H1 (cell line): ENCODE data around the gene CXCL6. TPM values are rescaled to one million over a fixed set of nuclear protein-coding genes. Genes with fewer than 3 reads are reported as not detected.

Experiments used
- CTCF ChIA-PET: fragments of 300-600 bp; sonication (Branson Sonifier 250); formaldehyde crosslinking; loops from one replicate; lab custom pipeline; 2021; ENCODE audit not compliant: partially characterized antibody; lab: Charles Lee
- POLR2A ChIA-PET: fragments of 300-600 bp; sonication (Branson Sonifier 250); formaldehyde crosslinking; loops from one replicate; lab custom pipeline; 2021; ENCODE audit warnings: inconsistent platforms; ENCODE audit not compliant: partially characterized antibody; lab: Charles Lee
- DNase-seq, 2 experiments: peaks; one replicate each; pipeline versions ENCODE4 v3.0.0 to v3.0.0-alpha.2; 2010 to 2022; ENCODE audit warnings: low spot score in 2 of 2, low read depth in 1 of 2, mixed read lengths in 1 of 2
- FAIRE-seq: peaks from 2 replicates; lab custom pipeline; 2011; peaks lifted over from hg19 to GRCh38; lab: Jason Lieb, UNC
- H2AFZ ChIP-seq: 2 replicates; pipeline ENCODE4 v1.8.1; 2012; ENCODE audit warnings: low read length, inconsistent platforms
- H2AK5ac ChIP-seq: 2 replicates; pipeline ENCODE4 v1.6.1; 2013; ENCODE audit warnings: low read depth, low read length
- H2BK120ac ChIP-seq: replicated peaks from 2 replicates; pipeline ENCODE3; 2013; ENCODE audit warnings: low read depth, low read length, inconsistent platforms
- H2BK12ac ChIP-seq: 2 replicates; pipeline ENCODE4 v1.6.1; 2013; ENCODE audit warnings: low read depth, low read length
- H2BK15ac ChIP-seq: 2 replicates; pipeline ENCODE4 v1.6.1; 2013; ENCODE audit warnings: low read length
- H2BK20ac ChIP-seq: 2 replicates; pipeline ENCODE4 v1.6.1; 2013; ENCODE audit warnings: low read length
- H2BK5ac ChIP-seq: 2 replicates; pipeline ENCODE4 v1.6.1; 2013; ENCODE audit warnings: low read depth, low read length
- H3K14ac ChIP-seq: 2 replicates; pipeline ENCODE4 v1.6.1; 2013; ENCODE audit warnings: inconsistent platforms; ENCODE audit not compliant: insufficient read length
- H3K18ac ChIP-seq: 2 replicates; pipeline ENCODE4 v1.6.1; 2013; ENCODE audit warnings: low read length; ENCODE audit errors: extremely low read depth
- H3K23ac ChIP-seq: 2 replicates; pipeline ENCODE4 v1.6.1; 2013; ENCODE audit warnings: inconsistent platforms; ENCODE audit not compliant: insufficient read length
- H3K23me2 ChIP-seq: 2 replicates; pipeline ENCODE4 v1.6.1; 2013; ENCODE audit warnings: low read depth, low read length
- H3K27ac ChIP-seq: 2 replicates; pipeline ENCODE4 v1.6.1; 2011; ENCODE audit warnings: low read depth, low read length, inconsistent platforms
- H3K27me3 ChIP-seq, 4 experiments: replicated peaks in 1 of 4; 1 replicate in 1 of 4; 2 replicates in 3 of 4; pipeline versions ENCODE4 v1.6.1 to v1.8.1; 2011 to 2013; ENCODE audit warnings: low read length in 3 of 4, mild to moderate bottlenecking in 3 of 4, inconsistent platforms in 2 of 4, mixed read lengths in 2 of 4, moderate library complexity in 1 of 4; ENCODE audit not compliant: control insufficient read depth in 3 of 4, insufficient read depth in 3 of 4; ENCODE audit errors: extremely low read depth in 1 of 4
- H3K36me3 ChIP-seq, 4 experiments: 2 replicates each; pipeline versions ENCODE4 v1.6.1 to v1.8.1; 2011 to 2013; ENCODE audit warnings: mild to moderate bottlenecking in 4 of 4, low read length in 3 of 4, moderate library complexity in 2 of 4, control low read depth in 1 of 4, inconsistent platforms in 1 of 4; ENCODE audit not compliant: insufficient read depth in 4 of 4, control insufficient read depth in 2 of 4
- H3K4ac ChIP-seq: replicated peaks from 2 replicates; pipeline ENCODE3; 2013; ENCODE audit warnings: low read length, low read depth, mixed read lengths, inconsistent platforms; ENCODE audit not compliant: insufficient read length
- H3K4me1 ChIP-seq, 4 experiments: replicated peaks in 1 of 4; 1 replicate in 1 of 4; 2 replicates in 3 of 4; pipeline versions ENCODE4 v1.6.1 to v1.8.1; 2011 to 2013; ENCODE audit warnings: low read length in 3 of 4, inconsistent platforms in 2 of 4, mixed read lengths in 1 of 4; ENCODE audit not compliant: insufficient read depth in 4 of 4, control insufficient read depth in 3 of 4
- H3K4me2 ChIP-seq, 2 experiments: 2 replicates each; pipeline versions ENCODE4 v1.6.1 to v1.8.1; 2011 to 2013; ENCODE audit warnings: low read depth in 2 of 2, low read length in 2 of 2, control low read depth in 1 of 2, inconsistent platforms in 1 of 2, mild to moderate bottlenecking in 1 of 2; ENCODE audit not compliant: insufficient read depth in 1 of 2
- H3K4me3 ChIP-seq, 4 experiments: fragments of 200-600, 300-600 bp in 1 of 4; sonication (generic), shearing (Covaris generic), sonication (Bioruptor Twin) in 1 of 4; 2 replicates each; pipeline versions ENCODE4 v1.5.1 to v1.8.1; 2011 to 2016; ENCODE audit warnings: low read length in 4 of 4, low read depth in 3 of 4, control low read depth in 2 of 4, inconsistent platforms in 2 of 4, mild to moderate bottlenecking in 2 of 4, mixed read lengths in 1 of 4, moderate library complexity in 1 of 4; ENCODE audit not compliant: insufficient read depth in 2 of 4; ENCODE audit errors: extremely low read depth in 1 of 4
- H3K56ac ChIP-seq: replicated peaks from 2 replicates; pipeline ENCODE3; 2013; ENCODE audit warnings: low read depth, mild to moderate bottlenecking, mixed read lengths, low read length, inconsistent platforms; ENCODE audit not compliant: insufficient read length
- H3K79me1 ChIP-seq: 2 replicates; pipeline ENCODE4 v1.6.1; 2013; ENCODE audit warnings: low read depth, low read length, control low read depth
- H3K79me2 ChIP-seq, 2 experiments: 2 replicates each; pipeline versions ENCODE4 v1.6.1 to v1.8.1; 2012 to 2013; ENCODE audit warnings: low read length in 2 of 2, mild to moderate bottlenecking in 2 of 2, inconsistent platforms in 1 of 2; ENCODE audit not compliant: insufficient read depth in 2 of 2, control insufficient read depth in 1 of 2
- H3K9ac ChIP-seq, 4 experiments: replicated peaks in 1 of 4; 1 replicate in 1 of 4; 2 replicates in 3 of 4; pipeline versions ENCODE4 v1.6.1 to v1.8.1; 2011 to 2013; ENCODE audit warnings: low read depth in 3 of 4, low read length in 3 of 4, control low read depth in 2 of 4, mild to moderate bottlenecking in 2 of 4, moderate library complexity in 2 of 4, inconsistent platforms in 1 of 4; ENCODE audit errors: extremely low read depth in 1 of 4
- H3K9me3 ChIP-seq, 2 experiments: 2 replicates each; pipeline versions ENCODE4 v1.6.1 to v1.8.1; 2012 to 2013; ENCODE audit warnings: mild to moderate bottlenecking in 2 of 2, moderate library complexity in 2 of 2, control low read depth in 1 of 2, inconsistent platforms in 1 of 2, low read depth in 1 of 2, low read length in 1 of 2, mixed read lengths in 1 of 2; ENCODE audit not compliant: insufficient read depth in 2 of 2
- H4K20me1 ChIP-seq, 2 experiments: replicated peaks in 1 of 2; 2 replicates each; pipeline versions ENCODE3 to v1.8.1; 2011 to 2013; ENCODE audit warnings: inconsistent platforms in 2 of 2, low read length in 2 of 2, mild to moderate bottlenecking in 1 of 2; ENCODE audit not compliant: insufficient read depth in 2 of 2, control insufficient read depth in 1 of 2
- H4K5ac ChIP-seq: 2 replicates; pipeline ENCODE4 v1.6.1; 2013; ENCODE audit warnings: low read length, low read depth, mixed read lengths, inconsistent platforms; ENCODE audit not compliant: insufficient read length
- H4K8ac ChIP-seq: 2 replicates; pipeline ENCODE4 v1.8.0; 2013; ENCODE audit warnings: mild to moderate bottlenecking, moderate library complexity, low read length, inconsistent platforms; ENCODE audit not compliant: insufficient read depth; ENCODE audit errors: extremely low read depth
- H4K91ac ChIP-seq: replicated peaks from 2 replicates; pipeline ENCODE3; 2013; ENCODE audit warnings: low read length, mixed read lengths, inconsistent platforms; ENCODE audit not compliant: insufficient read length
- ATF3 ChIP-seq: IDR thresholded peaks from 2 replicates; pipeline ENCODE4 v1.6.1; 2011; ENCODE audit warnings: low read depth, mild to moderate bottlenecking, low read length; ENCODE audit not compliant: insufficient read depth
- BRCA1 ChIP-seq: IDR thresholded peaks from 2 replicates; pipeline ENCODE4 v1.6.1; 2012; ENCODE audit warnings: low read depth, low read length, improper control_type of control experiment
- HDAC2 ChIP-seq, 2 experiments: fragments of 300-600 bp in 1 of 2; sonication (generic) in 1 of 2; IDR thresholded peaks; 2 replicates each; pipeline ENCODE4 v1.6.1; 2011 to 2012; ENCODE audit warnings: low read depth in 2 of 2, low read length in 2 of 2, mild to moderate bottlenecking in 2 of 2, moderate library complexity in 2 of 2, borderline replicate concordance in 1 of 2, inconsistent platforms in 1 of 2
- JUND ChIP-seq: IDR thresholded peaks from 2 replicates; pipeline ENCODE4 v1.6.1; 2011; ENCODE audit warnings: mild to moderate bottlenecking, improper control_type of control experiment, low read length
- NRF1 ChIP-seq: IDR thresholded peaks from 2 replicates; pipeline ENCODE4 v1.6.1; 2011; ENCODE audit warnings: mild to moderate bottlenecking, low read depth, low read length, improper control_type of control experiment
- POU5F1 ChIP-seq: IDR thresholded peaks from 2 replicates; pipeline ENCODE4 v1.6.1; 2011; ENCODE audit warnings: low read depth, mild to moderate bottlenecking, low read length, moderate library complexity
- RAD21 ChIP-seq, 2 experiments: IDR thresholded peaks in 1 of 2; conservative IDR thresholded peaks in 1 of 2; 2 replicates each; pipeline ENCODE4 v1.6.1; 2011; ENCODE audit warnings: low read depth in 2 of 2, low read length in 2 of 2, improper control_type of control experiment in 1 of 2, inconsistent platforms in 1 of 2, mild to moderate bottlenecking in 1 of 2, moderate library complexity in 1 of 2
- RNF2 ChIP-seq: fragments of 200-900, 300-1000 bp; sonication (generic); IDR thresholded peaks from 2 replicates; pipeline ENCODE4 v1.7.1; 2016; ENCODE audit warnings: borderline replicate concordance, low read depth, mild to moderate bottlenecking, antibody characterized with exemption, low read length; ENCODE audit not compliant: poor library complexity, severe bottlenecking; ENCODE audit errors: missing control alignments
- SIN3A ChIP-seq, 2 experiments: IDR thresholded peaks in 1 of 2; conservative IDR thresholded peaks in 1 of 2; 2 replicates each; pipeline ENCODE4 v1.6.1; 2011 to 2012; ENCODE audit warnings: low read length in 2 of 2, improper control_type of control experiment in 1 of 2, low read depth in 1 of 2, mild to moderate bottlenecking in 1 of 2
- SUZ12 ChIP-seq: fragments of 200-600 bp; sonication (generic); IDR thresholded peaks from 2 replicates; pipeline ENCODE4 v1.6.1; 2012; ENCODE audit warnings: mild to moderate bottlenecking, inconsistent platforms, low read length, moderate library complexity, mixed read lengths
- TAF7 ChIP-seq: optimal IDR thresholded peaks from 2 replicates; pipeline ENCODE3; 2011; ENCODE audit warnings: low read depth, mild to moderate bottlenecking, inconsistent platforms, low read length, moderate library complexity, borderline replicate concordance
- TBP ChIP-seq: IDR thresholded peaks from 2 replicates; pipeline ENCODE4 v1.6.1; 2011; ENCODE audit warnings: low read depth, low read length, improper control_type of control experiment
- WGBS, 2 experiments: shearing (Covaris generic) in 1 of 2; methylation state at CpG; one replicate each; pipeline versions ENCODE4 v1.1.6 to v1.1.7; 2013 to 2015; ENCODE audit warnings: low lambda C conversion rate in 2 of 2, mixed read lengths in 2 of 2, inconsistent platforms in 1 of 2, low coverage in 1 of 2, missing lambda C conversion rate in 1 of 2; ENCODE audit not compliant: insufficient replicate concordance in 2 of 2, insufficient coverage in 1 of 2, insufficient read length in 1 of 2; ENCODE audit errors: extremely low coverage in 1 of 2, missing lambda C conversion rate in 1 of 2; 5-methylcytosine and 5-hydroxymethylcytosine counted together
- polyA plus RNA-seq, 7 experiments: library from polyadenylated mRNA; depleted of rRNA in 3 of 7; stranded (reverse) in 5 of 7; unstranded in 2 of 7; fragments of >200 nt in 5 of 7; fragments of 200-250 nt in 2 of 7; gene quantifications; 1 replicate in 5 of 7; 2 replicates in 1 of 7; 4 replicates in 1 of 7; pipeline versions ENCODE4 v1.2.1 to v1.2.3, GENCODE V29; 2011 to 2013; ENCODE audit warnings: missing spikeins in 2 of 7, mixed read lengths in 2 of 7
- total RNA-seq: library from RNA; stranded (reverse); fragmentation: NEBNext Ultra II Directional; extraction: Animal tissue kit (Norgen Biotek cat#: 25700); gene quantifications from 2 replicates; pipeline ENCODE4 v1.2.1, GENCODE V29; 2021

Gene CXCL6
- total and polyA plus RNA-seq, 2 of the 8 experiments (the other 6 are each of a cell fraction or from before 2014, with no cell fraction given): 6.3 to 8.0 TPM

GRCh38 chr4:73862322-73862721, 25.8 kb downstream of the CXCL6 start:
- Histone ChIP-seq H3K9ac (no peak overlapping the region), H4K8ac (no peak overlapping the region), H4K20me1 (no peaks in the 10 kb centered on the region), H3K56ac (no peak overlapping the region), H3K14ac (no peak overlapping the region), H3K23ac (no peak overlapping the region), H2BK5ac (no peak overlapping the region), H3K27ac (no peak overlapping the region), H4K91ac (no peak overlapping the region), H2BK20ac (no peak overlapping the region), H3K23me2 (no peaks in the 10 kb centered on the region), H2BK12ac (no peak overlapping the region), H3K4ac (no peak overlapping the region), H2AK5ac (no peak overlapping the region), H3K79me1 (no peaks in the 10 kb centered on the region), H4K5ac (no peak overlapping the region), H3K79me2 (no peaks in the 10 kb centered on the region), H2BK15ac (no peak overlapping the region), H3K27me3 (no peaks in the 10 kb centered on the region), H3K18ac (no peak overlapping the region), H3K4me3 (no peak overlapping the region), H3K9me3 (no peaks in the 10 kb centered on the region), H3K36me3 (no peaks in the 10 kb centered on the region), H3K4me2 (no peak overlapping the region), H2AFZ (no peak overlapping the region), H3K4me1 (no peaks in the 10 kb centered on the region), H2BK120ac (no peak overlapping the region)
- WGBS, 2 experiments: 92% methylated on average over 1 of the region's 1 CpG; no CpG with 5 or more reads in 1 of the 2 experiments
- POLR2A ChIA-PET: interaction anchor here (1.4 kb wide), 1 partner anchor 137 kb away, joined by 3 read pairs; the partner anchor contains the start of gene CXCL5
- FAIRE-seq: no peak
- CTCF ChIA-PET: interaction anchor here (0.9 to 4.3 kb wide), 9 partner anchors 10 to 275 kb away, joined by 3 to 40 read pairs (median 7); partner anchors contain the start of genes CXCL5 and PF4V1
- DNase-seq: no peak
- no peak for TF ChIP-seq JUND
- no peak for TF ChIP-seq NRF1
- TF ChIP-seq RAD21 (IDR thresholded peaks at IDR 0.05 in 1 of 2, conservative IDR thresholded peaks at IDR 0.05 in 1 of 2; ENCODE audit: low read depth in 2 of 2, low read length in 2 of 2): no peak
- TF ChIP-seq BRCA1: no peak
- no peak for TF ChIP-seq POU5F1
- no peak for TF ChIP-seq TBP
- no peak for TF ChIP-seq RNF2
- TF ChIP-seq TAF7: no peak
- TF ChIP-seq SUZ12: no peak
- no peak for TF ChIP-seq SIN3A (conservative IDR thresholded peaks at IDR 0.05 in 1 of 2, IDR thresholded peaks at IDR 0.05 in 1 of 2; ENCODE audit: low read depth in 1 of 2, low read length in 2 of 2)
- no peak for TF ChIP-seq HDAC2 (IDR thresholded peaks at IDR 0.05; ENCODE audit: borderline replicate concordance in 1 of 2, low read depth in 2 of 2, low read length in 2 of 2)
- TF ChIP-seq ATF3: no peak
